Calu3 (cell line): ENCODE measurements around the gene SERINC3. TPM values are rescaled to one million over a fixed set of nuclear protein-coding genes. Genes with fewer than 3 reads are reported as not detected.

ENCODE experiments used
- BruUV-seq: library from RNA; stranded (reverse); fragments of 400-500 nt; replicated peaks from 2 replicates; lab custom pipeline; 2021; lab: Mats Ljungman, UMichigan
- CTCF ChIA-PET: fragments of 300-600 bp; sonication (Branson Sonifier 250); formaldehyde crosslinking; loops from one replicate; lab custom pipeline; 2022; ENCODE audit warnings: antibody characterized with exemption; lab: Charles Lee
- DNase-seq: peaks from one replicate; pipeline ENCODE4 v3.0.0; 2022
- H3K27ac Mint-ChIP-seq: one replicate; pipeline ENCODE4 v1.8.0; 2022; ENCODE audit warnings: mixed read lengths; ENCODE audit not compliant: unreplicated experiment
- H3K27me3 Mint-ChIP-seq: one replicate; pipeline ENCODE4 v1.8.0; 2022; ENCODE audit warnings: mixed read lengths; ENCODE audit not compliant: unreplicated experiment
- H3K36me3 Mint-ChIP-seq: one replicate; pipeline ENCODE4 v1.8.0; 2022; ENCODE audit warnings: mild to moderate bottlenecking, moderate library complexity, mixed read lengths; ENCODE audit not compliant: insufficient read depth, unreplicated experiment
- H3K4me1 Mint-ChIP-seq: one replicate; pipeline ENCODE4 v1.8.0; 2022; ENCODE audit warnings: mild to moderate bottlenecking, low read depth, mixed read lengths; ENCODE audit not compliant: unreplicated experiment
- H3K4me3 Mint-ChIP-seq: one replicate; pipeline ENCODE4 v1.8.0; 2022; ENCODE audit warnings: mild to moderate bottlenecking, low read depth, moderate library complexity, mixed read lengths; ENCODE audit not compliant: unreplicated experiment
- H3K9me3 Mint-ChIP-seq: one replicate; pipeline ENCODE4 v1.8.0; 2022; ENCODE audit warnings: low read depth, mixed read lengths; ENCODE audit not compliant: unreplicated experiment
- CTCF ChIP-seq: fragments of 200-600 bp; IDR thresholded peaks from one replicate; pipeline ENCODE4 v1.8.0; 2022; ENCODE audit warnings: antibody characterized with exemption; ENCODE audit not compliant: unreplicated experiment
- intact Hi-C: fragments of 100-400 bp; cut with micrococcal nuclease; formaldehyde crosslinking; loops from one replicate; pipeline ENCODE4 v1.10.0; 2022; ENCODE audit not compliant: unreplicated experiment
- total RNA-seq: library from RNA; stranded (reverse); gene quantifications from 2 replicates; pipeline ENCODE4 v1.2.3, GENCODE V29; 2022

SERINC3 gene
- total RNA-seq, 1 experiment from 2014 or later = 173 TPM

GRCh38 chr20:44480097-44480496 lies 41.8 kb downstream of the SERINC3 start:
- H3K27ac Mint-ChIP-seq = no peak overlapping the region

GRCh38 chr20:44479643-44480042 lies 42.2 kb downstream of the SERINC3 start:
- TF ChIP-seq CTCF = no peak
- Mint-ChIP-seq H3K4me1 (peaks cover 24% of the 10 kb centered on the region), H3K36me3 (peaks cover 59% of the 10 kb centered on the region), H3K27me3 (no peaks in the 10 kb centered on the region), H3K4me3 (no peak overlapping the region), H3K9me3 (no peaks in the 10 kb centered on the region), H3K27ac (no peak overlapping the region)
- no peak for DNase-seq
- intact Hi-C loops = no loop called here
- CTCF ChIA-PET = no interaction called here
- no TSS peak for BruUV-seq

More at GRCh38 chr20:44480097-44480496, 41.8 kb downstream of the SERINC3 start:
- no TSS peak for BruUV-seq
- Mint-ChIP-seq H3K27me3 (no peaks in the 10 kb centered on the region), H3K4me1 (peaks cover 20% of the 10 kb centered on the region), H3K9me3 (no peaks in the 10 kb centered on the region), H3K36me3 (peaks cover 56% of the 10 kb centered on the region), H3K4me3 (no peak overlapping the region)
- no peak for DNase-seq
- CTCF ChIA-PET = no interaction called here
- intact Hi-C loops = no loop called here
- TF ChIP-seq CTCF = no peak

DNA sequence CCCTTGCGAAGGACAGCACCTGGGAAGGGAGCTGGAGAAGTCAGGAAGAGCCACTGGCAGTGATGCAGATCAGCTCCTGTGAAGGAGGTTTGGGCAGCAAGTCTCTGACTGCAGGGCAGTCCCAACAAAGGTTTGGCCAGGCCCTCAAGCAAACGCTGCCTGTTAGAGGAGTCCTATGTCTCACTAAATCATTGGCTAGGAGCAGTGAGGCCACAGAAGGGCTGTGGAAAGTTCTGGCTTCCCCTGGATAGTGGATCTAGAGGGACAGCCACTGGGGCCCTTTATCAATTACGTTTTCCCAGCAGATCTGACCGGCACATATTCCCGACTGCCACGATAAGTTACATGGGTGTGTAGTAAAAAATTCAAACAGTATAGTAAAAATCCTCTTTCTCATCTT lies 43.7 kb downstream of the SERINC3 start:
- BruUV-seq = no TSS peak
- no peak for TF ChIP-seq CTCF
- no peak for DNase-seq
- intact Hi-C loops = no loop called here
- peaks cover 26% of the 10 kb centered on the region for H3K4me1 Mint-ChIP-seq
- CTCF ChIA-PET = no interaction called here
- peaks cover 48% of the 10 kb centered on the region for H3K36me3 Mint-ChIP-seq
- H3K9me3 Mint-ChIP-seq = no peaks in the 10 kb centered on the region
- H3K27ac Mint-ChIP-seq = no peak overlapping the region
- H3K27me3 Mint-ChIP-seq = no peaks in the 10 kb centered on the region
- H3K4me3 Mint-ChIP-seq = no peak overlapping the region

DNA sequence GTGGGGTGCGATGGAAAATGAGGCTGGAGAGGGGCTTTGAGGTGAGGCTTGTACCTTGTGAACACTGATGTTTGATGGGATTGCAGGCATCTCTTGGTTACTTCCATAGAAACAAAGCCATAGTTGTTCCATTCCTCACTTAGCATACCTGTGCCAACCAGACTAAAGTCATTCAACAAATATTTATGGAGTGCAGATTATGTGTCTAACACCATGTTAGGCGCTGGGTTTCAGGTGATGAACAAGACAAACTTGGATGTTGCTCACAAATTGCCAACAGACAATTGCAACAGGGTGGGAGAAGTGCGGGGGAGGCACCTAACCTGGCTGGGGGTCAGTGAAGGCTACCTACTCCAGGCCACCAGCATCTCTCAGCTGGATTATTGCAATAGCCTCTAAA lies 44.7 kb downstream of the SERINC3 start:
- Mint-ChIP-seq H3K27me3 (no peaks in the 10 kb centered on the region), H3K27ac (no peak overlapping the region), H3K36me3 (peaks cover 38% of the 10 kb centered on the region), H3K4me1 (peaks cover 26% of the 10 kb centered on the region), H3K4me3 (peak overlapping the region; percentile 100), H3K9me3 (no peaks in the 10 kb centered on the region)
- intact Hi-C loops = no loop called here
- DNase-seq = no peak
- no peak for TF ChIP-seq CTCF
- no TSS peak for BruUV-seq
- CTCF ChIA-PET = no interaction called here
